Measurements from ENCODE around the gene GMDS.
"Not testable (repeated sequence)": the region's sequence is repeated elsewhere in the genome, so short reads cannot be mapped to it uniquely, and the experiment has no call there.

GMDS gene

DNA sequence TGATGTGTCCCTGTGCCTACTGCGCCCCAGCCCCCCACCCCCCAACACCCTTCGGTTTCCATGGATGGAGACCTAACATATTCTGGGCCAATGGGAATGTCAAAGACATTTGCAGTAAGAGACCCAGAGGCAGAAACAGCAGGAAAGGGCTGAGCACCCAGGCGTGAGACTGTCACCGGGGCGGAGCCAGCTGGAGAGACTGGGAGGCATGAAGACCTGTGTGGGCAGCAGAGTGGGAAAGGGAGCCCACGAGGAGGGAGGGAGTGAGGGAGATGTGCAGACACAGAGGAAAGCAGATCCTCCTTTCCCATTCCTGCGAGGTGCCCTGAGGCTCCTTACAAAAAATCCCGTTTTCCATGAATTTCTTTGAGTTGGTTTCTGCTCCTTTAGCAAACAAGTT is 485.5 kb downstream of the GMDS start:
- no peaks in the 10 kb centered on the region for H3K27me3 ChIP-seq (ENCODE audit: insufficient read depth, low read depth)
- no peak overlapping the region for H3K27ac ChIP-seq
- no peak overlapping the region for H3K4me2 ChIP-seq
- H3K4me3 ChIP-seq (IDR thresholded peaks at IDR 0.05; ENCODE audit: insufficient read depth, low read depth, low read length) = no peak overlapping the region
- no peaks in the 10 kb centered on the region for H3K79me2 ChIP-seq (ENCODE audit: insufficient read depth, low read depth)
- no peaks in the 10 kb centered on the region for H4K20me1 ChIP-seq (ENCODE audit: insufficient read depth)
- no peaks in the 10 kb centered on the region for H3K36me3 ChIP-seq (ENCODE audit: insufficient read depth)
- H3K9ac ChIP-seq = no peak overlapping the region
- H3K4me1 ChIP-seq (ENCODE audit: low read depth, poor library complexity, severe bottlenecking) = no peaks in the 10 kb centered on the region
- TF ChIP-seq, protein P1, sequence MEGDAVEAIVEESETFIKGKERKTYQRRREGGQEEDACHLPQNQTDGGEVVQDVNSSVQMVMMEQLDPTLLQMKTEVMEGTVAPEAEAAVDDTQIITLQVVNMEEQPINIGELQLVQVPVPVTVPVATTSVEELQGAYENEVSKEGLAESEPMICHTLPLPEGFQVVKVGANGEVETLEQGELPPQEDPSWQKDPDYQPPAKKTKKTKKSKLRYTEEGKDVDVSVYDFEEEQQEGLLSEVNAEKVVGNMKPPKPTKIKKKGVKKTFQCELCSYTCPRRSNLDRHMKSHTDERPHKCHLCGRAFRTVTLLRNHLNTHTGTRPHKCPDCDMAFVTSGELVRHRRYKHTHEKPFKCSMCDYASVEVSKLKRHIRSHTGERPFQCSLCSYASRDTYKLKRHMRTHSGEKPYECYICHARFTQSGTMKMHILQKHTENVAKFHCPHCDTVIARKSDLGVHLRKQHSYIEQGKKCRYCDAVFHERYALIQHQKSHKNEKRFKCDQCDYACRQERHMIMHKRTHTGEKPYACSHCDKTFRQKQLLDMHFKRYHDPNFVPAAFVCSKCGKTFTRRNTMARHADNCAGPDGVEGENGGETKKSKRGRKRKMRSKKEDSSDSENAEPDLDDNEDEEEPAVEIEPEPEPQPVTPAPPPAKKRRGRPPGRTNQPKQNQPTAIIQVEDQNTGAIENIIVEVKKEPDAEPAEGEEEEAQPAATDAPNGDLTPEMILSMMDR (conservative IDR thresholded peaks at IDR 0.05; ENCODE audit: low read depth, low read length) = no peak
- no peak overlapping the region for H2AFZ ChIP-seq (ENCODE audit: low read depth)

DNA sequence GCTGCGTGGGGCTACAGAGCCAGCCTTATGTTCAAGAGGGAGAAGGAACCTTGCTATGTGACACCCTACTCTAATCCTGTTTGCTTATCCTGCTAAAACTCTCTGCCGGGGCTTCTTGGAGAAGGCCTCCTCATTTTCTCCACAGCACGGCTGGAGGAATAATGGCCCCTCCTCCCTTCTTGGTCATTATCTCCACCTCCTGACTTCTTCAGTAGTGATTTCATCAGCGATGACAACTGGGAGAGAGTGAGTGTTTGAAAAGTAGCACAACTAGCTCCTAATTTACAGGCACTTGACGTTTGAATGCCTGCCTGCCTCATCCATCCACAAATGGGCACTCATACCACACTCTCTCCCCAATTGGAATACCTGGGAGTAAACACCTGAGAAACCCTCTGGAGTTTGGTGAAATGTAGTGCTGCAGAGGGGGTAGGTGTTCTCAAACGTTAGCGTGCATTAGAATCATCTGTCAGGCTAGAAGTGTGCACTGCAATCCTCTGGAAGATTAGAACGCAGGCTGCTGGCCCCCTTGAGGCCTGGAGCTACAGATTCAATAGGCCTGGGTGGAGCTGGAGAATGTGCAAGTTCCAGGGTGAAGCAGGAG is 487.2 kb downstream of the GMDS start:
- H3K27ac ChIP-seq = no peak overlapping the region
- no peaks in the 10 kb centered on the region for H4K20me1 ChIP-seq (ENCODE audit: insufficient read depth)
- H3K4me2 ChIP-seq = no peak overlapping the region
- no peaks in the 10 kb centered on the region for H3K36me3 ChIP-seq (ENCODE audit: insufficient read depth)
- no peaks in the 10 kb centered on the region for H3K79me2 ChIP-seq (ENCODE audit: insufficient read depth, low read depth)
- H3K4me3 ChIP-seq (IDR thresholded peaks at IDR 0.05; ENCODE audit: insufficient read depth, low read depth, low read length) = no peak overlapping the region
- H3K4me1 ChIP-seq (ENCODE audit: low read depth, poor library complexity, severe bottlenecking) = no peaks in the 10 kb centered on the region
- H3K9ac ChIP-seq = no peak overlapping the region
- TF ChIP-seq, protein P1 (conservative IDR thresholded peaks at IDR 0.05; ENCODE audit: low read depth, low read length) = no peak
- H2AFZ ChIP-seq (ENCODE audit: low read depth) = no peak overlapping the region
- no peaks in the 10 kb centered on the region for H3K27me3 ChIP-seq (ENCODE audit: insufficient read depth, low read depth)

DNA sequence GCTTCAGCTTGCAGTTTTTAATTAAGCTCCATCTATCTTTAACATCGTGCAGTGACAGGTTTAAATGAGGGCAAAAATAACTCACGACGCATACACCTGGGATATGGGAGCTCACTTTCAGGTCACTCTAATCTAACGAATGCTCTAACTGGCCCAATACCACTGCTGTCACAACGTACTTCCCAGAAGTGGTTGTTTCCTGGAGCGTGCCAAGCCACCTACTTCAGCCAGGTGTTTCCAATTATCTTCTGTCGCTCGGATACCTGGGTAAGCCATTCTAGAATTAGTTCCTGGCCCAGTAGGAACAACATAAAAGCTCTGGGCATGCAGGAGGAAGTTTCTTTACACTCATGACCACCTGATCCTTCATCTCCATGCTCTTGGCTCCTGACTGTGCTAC is 488.3 kb downstream of the GMDS start:
- H3K79me2 ChIP-seq (ENCODE audit: insufficient read depth, low read depth) = no peaks in the 10 kb centered on the region
- no peak overlapping the region for H3K9ac ChIP-seq
- H3K36me3 ChIP-seq (ENCODE audit: insufficient read depth) = no peaks in the 10 kb centered on the region
- no peak overlapping the region for H3K4me3 ChIP-seq (IDR thresholded peaks at IDR 0.05; ENCODE audit: insufficient read depth, low read depth, low read length)
- TF ChIP-seq, protein P1 (conservative IDR thresholded peaks at IDR 0.05; ENCODE audit: low read depth, low read length) = no peak
- no peaks in the 10 kb centered on the region for H3K27me3 ChIP-seq (ENCODE audit: insufficient read depth, low read depth)
- H4K20me1 ChIP-seq (ENCODE audit: insufficient read depth) = no peaks in the 10 kb centered on the region
- H3K4me2 ChIP-seq = no peak overlapping the region
- H3K27ac ChIP-seq = no peak overlapping the region
- H2AFZ ChIP-seq (ENCODE audit: low read depth) = no peak overlapping the region
- no peaks in the 10 kb centered on the region for H3K4me1 ChIP-seq (ENCODE audit: low read depth, poor library complexity, severe bottlenecking)

DNA sequence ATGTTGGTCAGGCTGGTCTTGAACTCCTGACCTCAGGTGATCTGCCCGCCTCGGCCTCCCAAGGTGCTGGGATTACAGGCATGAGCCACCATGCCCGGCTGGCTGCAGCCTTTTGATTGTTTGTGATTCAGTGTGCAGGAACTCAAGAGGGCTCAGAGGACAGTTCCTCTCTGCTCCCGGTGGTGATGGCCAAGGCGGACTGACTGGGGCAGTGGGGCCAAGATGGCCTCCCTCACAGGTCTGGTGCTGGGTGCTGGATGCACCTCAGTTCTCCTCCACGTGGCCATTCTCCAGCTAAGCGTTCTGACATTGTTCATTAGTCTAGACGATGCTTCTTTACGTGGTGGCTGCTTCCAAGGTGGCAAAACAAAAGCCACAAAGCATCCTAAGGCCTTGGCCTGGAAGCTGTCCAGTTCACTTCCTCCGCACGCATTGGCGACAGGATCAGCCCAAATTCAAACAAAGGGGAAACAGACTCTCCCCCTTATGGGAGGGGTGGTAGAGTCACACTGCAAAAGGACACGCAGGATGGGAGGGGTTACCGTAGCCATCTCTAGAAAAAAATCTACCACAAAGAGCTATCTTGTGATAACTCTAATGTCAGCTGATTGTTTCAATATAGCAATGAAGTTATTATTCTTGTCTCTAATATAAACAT is 488.8 kb downstream of the GMDS start:
- H3K27ac ChIP-seq = no peak overlapping the region
- H3K36me3 ChIP-seq (ENCODE audit: insufficient read depth) = no peaks in the 10 kb centered on the region
- no peak overlapping the region for H3K9ac ChIP-seq
- no peaks in the 10 kb centered on the region for H3K79me2 ChIP-seq (ENCODE audit: insufficient read depth, low read depth)
- TF ChIP-seq, protein P1 (conservative IDR thresholded peaks at IDR 0.05; ENCODE audit: low read depth, low read length) = no peak
- no peak overlapping the region for H3K4me2 ChIP-seq
- H3K4me1 ChIP-seq (ENCODE audit: low read depth, poor library complexity, severe bottlenecking) = no peaks in the 10 kb centered on the region
- H4K20me1 ChIP-seq (ENCODE audit: insufficient read depth) = no peaks in the 10 kb centered on the region
- H3K4me3 ChIP-seq (IDR thresholded peaks at IDR 0.05; ENCODE audit: insufficient read depth, low read depth, low read length) = no peak overlapping the region
- no peak overlapping the region for H2AFZ ChIP-seq (ENCODE audit: low read depth)
- no peaks in the 10 kb centered on the region for H3K27me3 ChIP-seq (ENCODE audit: insufficient read depth, low read depth)

DNA sequence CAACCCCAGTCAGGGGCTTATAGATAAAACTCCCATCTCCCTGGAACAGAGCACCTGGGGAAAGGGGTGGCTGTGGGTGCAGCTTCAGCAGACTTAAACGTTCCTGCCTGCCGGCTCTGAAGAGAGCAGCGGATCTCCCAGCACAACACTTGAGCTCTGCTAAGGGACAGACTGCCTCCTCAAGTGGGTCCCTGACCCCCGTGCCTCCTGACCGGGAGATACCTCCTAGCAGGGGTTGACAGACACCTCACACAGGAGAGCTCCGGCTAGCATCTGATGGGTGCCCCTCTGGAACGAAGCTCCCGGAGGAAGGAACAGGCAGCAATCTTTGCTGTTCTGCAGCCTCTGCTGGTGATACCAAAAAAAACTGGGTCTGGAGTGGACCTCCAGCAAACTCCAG is 494.3 kb downstream of the GMDS start:
- not testable (repeated sequence) for H3K79me2 ChIP-seq (ENCODE audit: insufficient read depth, low read depth); H3K4me2 ChIP-seq; H3K36me3 ChIP-seq (ENCODE audit: insufficient read depth); H2AFZ ChIP-seq (ENCODE audit: low read depth); H3K27ac ChIP-seq; H4K20me1 ChIP-seq (ENCODE audit: insufficient read depth); H3K4me1 ChIP-seq (ENCODE audit: low read depth, poor library complexity, severe bottlenecking); H3K4me3 ChIP-seq (IDR thresholded peaks at IDR 0.05; ENCODE audit: insufficient read depth, low read depth, low read length); H3K27me3 ChIP-seq (ENCODE audit: insufficient read depth, low read depth); H3K9ac ChIP-seq

Measured in KMS-11 (cell line).